ENCODE measurements around the gene RRN3.
"Not testable (repeated sequence)": the region's sequence is repeated elsewhere in the genome, so short reads cannot be mapped to it uniquely, and the experiment has no call there.

RRN3 gene

GRCh38 chr16:15066690-15067089, 27.4 kb downstream of the RRN3 start:
- DNase-seq; H3K27me3 ChIP-seq (replicated peaks in 2 of 5; ENCODE audit: control insufficient read depth in 4 of 5, insufficient read depth in 5 of 5, low read length in 4 of 5); H3K4me1 ChIP-seq (ENCODE audit: control extremely low read depth in 1 of 4, control insufficient read depth in 4 of 4, insufficient read depth in 4 of 4, low read length in 3 of 4); CTCF ChIA-PET; POLR2A ChIA-PET; H3K27ac ChIP-seq (ENCODE audit: insufficient read depth in 1 of 2, low read depth in 1 of 2, low read length in 2 of 2, poor library complexity in 1 of 2, severe bottlenecking in 2 of 2); H3K4me3 ChIP-seq (ENCODE audit: control insufficient read depth in 1 of 7, extremely low read depth in 1 of 7, insufficient read depth in 4 of 7, low read depth in 2 of 7, low read length in 6 of 7); H3K9me3 ChIP-seq (ENCODE audit: control extremely low read depth in 1 of 5, control insufficient read depth in 4 of 5, insufficient read depth in 2 of 5, low read depth in 1 of 5, low read length in 4 of 5): not testable (repeated sequence)
- WGBS (ENCODE audit: insufficient coverage), result no CpG with 5 or more reads among the region's 8 CpGs
- peaks cover 2 to 44% (median 10%) of the 10 kb centered on the region in 4 experiments for H3K36me3 ChIP-seq (ENCODE audit: control insufficient read depth in 4 of 4, insufficient read depth in 4 of 4, low read length in 3 of 4)

GRCh38 chr16:15065961-15066360, 28.1 kb downstream of the RRN3 start:
- H3K4me1 ChIP-seq (ENCODE audit: control extremely low read depth in 1 of 4, control insufficient read depth in 4 of 4, insufficient read depth in 4 of 4, low read length in 3 of 4); POLR2A ChIA-PET; H3K4me3 ChIP-seq (ENCODE audit: control insufficient read depth in 1 of 7, extremely low read depth in 1 of 7, insufficient read depth in 4 of 7, low read depth in 2 of 7, low read length in 6 of 7); H3K27ac ChIP-seq (ENCODE audit: insufficient read depth in 1 of 2, low read depth in 1 of 2, low read length in 2 of 2, poor library complexity in 1 of 2, severe bottlenecking in 2 of 2); H3K27me3 ChIP-seq (replicated peaks in 2 of 5; ENCODE audit: control insufficient read depth in 4 of 5, insufficient read depth in 5 of 5, low read length in 4 of 5); H3K9me3 ChIP-seq (ENCODE audit: control extremely low read depth in 1 of 5, control insufficient read depth in 4 of 5, insufficient read depth in 2 of 5, low read depth in 1 of 5, low read length in 4 of 5); CTCF ChIA-PET; DNase-seq: not testable (repeated sequence)
- WGBS (ENCODE audit: insufficient coverage), result no CpG with 5 or more reads among the region's 4 CpGs
- peaks cover 3 to 49% (median 17%) of the 10 kb centered on the region in 4 experiments for H3K36me3 ChIP-seq (ENCODE audit: control insufficient read depth in 4 of 4, insufficient read depth in 4 of 4, low read length in 3 of 4)

DNA sequence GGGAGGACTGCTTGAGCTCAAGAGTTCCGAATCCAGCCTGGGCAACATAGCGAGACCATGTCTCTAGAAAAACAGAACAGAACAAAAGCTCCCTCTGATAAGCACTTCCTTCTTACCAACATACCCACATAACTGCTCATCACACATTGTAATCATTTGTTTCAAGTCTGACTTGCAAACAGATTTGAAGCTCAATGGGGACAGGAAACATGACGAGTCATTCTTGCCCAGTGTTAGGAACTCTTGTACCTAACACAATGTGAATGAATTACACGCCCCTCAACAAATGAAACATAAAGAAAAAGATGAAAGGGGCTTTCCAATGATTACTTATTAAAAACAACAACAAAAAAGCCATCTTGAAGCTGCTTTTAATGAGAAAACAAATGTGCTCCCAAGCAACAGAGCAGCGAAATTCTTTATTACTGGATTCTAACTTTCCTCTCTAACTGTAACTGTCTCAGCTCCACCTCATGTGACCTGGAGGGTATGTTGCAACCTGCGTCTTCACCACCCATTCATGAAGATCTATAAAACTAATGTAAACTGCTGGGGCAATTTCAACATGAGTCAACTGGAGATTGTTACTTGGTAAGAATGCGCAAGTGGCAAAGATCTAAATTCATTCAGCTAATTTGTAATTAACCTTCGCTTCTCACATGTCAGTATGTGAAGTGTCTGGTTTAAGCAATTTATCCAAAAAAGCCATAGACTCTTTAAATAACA, 31.8 kb downstream of the RRN3 start:
- CTCF ChIA-PET, result interaction anchor here (1.2 to 1.5 kb wide), 3 partner anchors 9 to 22 kb away, joined by 3 to 4 read pairs (median 4); no protein-coding TSS in a partner anchor
- H3K4me1 ChIP-seq (ENCODE audit: control extremely low read depth in 1 of 4, control insufficient read depth in 4 of 4, insufficient read depth in 4 of 4, low read length in 3 of 4); H3K27me3 ChIP-seq (replicated peaks in 2 of 5; ENCODE audit: control insufficient read depth in 4 of 5, insufficient read depth in 5 of 5, low read length in 4 of 5); H3K4me3 ChIP-seq (ENCODE audit: control insufficient read depth in 1 of 7, extremely low read depth in 1 of 7, insufficient read depth in 4 of 7, low read depth in 2 of 7, low read length in 6 of 7); H3K9me3 ChIP-seq (ENCODE audit: control extremely low read depth in 1 of 5, control insufficient read depth in 4 of 5, insufficient read depth in 2 of 5, low read depth in 1 of 5, low read length in 4 of 5); DNase-seq; H3K27ac ChIP-seq (ENCODE audit: insufficient read depth in 1 of 2, low read depth in 1 of 2, low read length in 2 of 2, poor library complexity in 1 of 2, severe bottlenecking in 2 of 2); POLR2A ChIA-PET: not testable (repeated sequence)
- WGBS (ENCODE audit: insufficient coverage), result 83% methylated on average over 2 of the region's 8 CpGs
- peaks cover 9 to 57% (median 24%) of the 10 kb centered on the region in 4 experiments for H3K36me3 ChIP-seq (ENCODE audit: control insufficient read depth in 4 of 4, insufficient read depth in 4 of 4, low read length in 3 of 4)

- no peak overlapping the region for H3K27ac ChIP-seq (ENCODE audit: insufficient read depth in 1 of 2, low read depth in 1 of 2, low read length in 2 of 2, poor library complexity in 1 of 2, severe bottlenecking in 2 of 2)
- DNase-seq, result no peak
- 100% methylated on average over 2 of the region's 3 CpGs for WGBS (ENCODE audit: insufficient coverage)
- peaks cover 0 to 15% (median 11%) of the 10 kb centered on the region in 4 experiments for H3K4me1 ChIP-seq (ENCODE audit: control extremely low read depth in 1 of 4, control insufficient read depth in 4 of 4, insufficient read depth in 4 of 4, low read length in 3 of 4)
- POLR2A ChIA-PET, result no interaction called here
- H3K27me3 ChIP-seq (replicated peaks in 2 of 5; ENCODE audit: control insufficient read depth in 4 of 5, insufficient read depth in 5 of 5, low read length in 4 of 5), result no peaks in the 10 kb centered on the region
- no peak overlapping the region for H3K4me3 ChIP-seq (ENCODE audit: control insufficient read depth in 1 of 7, extremely low read depth in 1 of 7, insufficient read depth in 4 of 7, low read depth in 2 of 7, low read length in 6 of 7)
- H3K36me3 ChIP-seq (ENCODE audit: control insufficient read depth in 4 of 4, insufficient read depth in 4 of 4, low read length in 3 of 4), result peaks cover 9 to 42% (median 24%) of the 10 kb centered on the region in 4 experiments
- no peaks in the 10 kb centered on the region for H3K9me3 ChIP-seq (ENCODE audit: control extremely low read depth in 1 of 5, control insufficient read depth in 4 of 5, insufficient read depth in 2 of 5, low read depth in 1 of 5, low read length in 4 of 5)
- CTCF ChIA-PET, result no interaction called here
Observed at GRCh38 chr16:15059324-15059723, 34.7 kb downstream of the RRN3 start.

DNA sequence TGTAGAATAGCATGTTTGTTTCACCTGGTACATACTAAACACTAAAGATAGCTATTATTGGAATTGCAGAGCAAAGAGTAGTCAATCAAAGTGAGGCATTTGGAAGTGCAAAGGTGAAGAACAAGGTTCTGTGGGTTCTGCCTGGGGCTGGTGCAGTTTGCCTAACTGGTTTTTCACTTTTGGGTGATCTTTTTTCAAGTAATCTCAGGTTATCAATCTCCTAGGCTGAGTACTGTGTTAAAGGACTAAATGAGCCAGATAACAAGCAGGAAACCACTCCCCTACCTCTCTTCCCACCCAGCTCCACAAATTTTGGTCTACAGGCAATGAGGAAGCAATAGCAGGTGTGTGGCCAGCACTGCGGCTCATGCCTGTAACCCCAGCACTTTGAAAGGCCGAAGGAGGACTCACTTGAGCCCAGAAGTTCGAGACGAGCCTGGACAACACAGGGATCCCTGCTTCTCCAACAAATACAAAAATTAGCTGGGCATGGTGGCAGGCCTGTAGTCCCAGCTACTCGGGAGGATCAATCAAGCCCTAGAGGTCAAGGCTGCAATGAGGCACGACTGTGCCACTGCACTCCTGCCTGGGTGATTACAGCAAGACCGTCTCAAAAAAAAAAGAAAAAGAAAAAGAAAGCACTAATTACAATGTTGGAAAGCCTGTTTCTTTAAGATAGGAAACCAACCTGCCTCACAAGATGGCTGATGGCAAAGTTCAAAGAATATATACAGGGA, 36.2 kb downstream of the RRN3 start:
- WGBS (ENCODE audit: insufficient coverage), result 95% methylated on average over 6 of the region's 7 CpGs
- Histone ChIP-seq H3K36me3 (ENCODE audit: control insufficient read depth in 4 of 4, insufficient read depth in 4 of 4, low read length in 3 of 4) (peaks cover 9 to 38% (median 24%) of the 10 kb centered on the region in 4 experiments), H3K9me3 (ENCODE audit: control extremely low read depth in 1 of 5, control insufficient read depth in 4 of 5, insufficient read depth in 2 of 5, low read depth in 1 of 5, low read length in 4 of 5) (no peaks in the 10 kb centered on the region), H3K4me1 (ENCODE audit: control extremely low read depth in 1 of 4, control insufficient read depth in 4 of 4, insufficient read depth in 4 of 4, low read length in 3 of 4) (peaks cover 0 to 15% (median 11%) of the 10 kb centered on the region in 4 experiments), H3K27ac (ENCODE audit: insufficient read depth in 1 of 2, low read depth in 1 of 2, low read length in 2 of 2, poor library complexity in 1 of 2, severe bottlenecking in 2 of 2) (no peak overlapping the region), H3K4me3 (ENCODE audit: control insufficient read depth in 1 of 7, extremely low read depth in 1 of 7, insufficient read depth in 4 of 7, low read depth in 2 of 7, low read length in 6 of 7) (no peak overlapping the region), H3K27me3 (replicated peaks in 2 of 5; ENCODE audit: control insufficient read depth in 4 of 5, insufficient read depth in 5 of 5, low read length in 4 of 5) (no peaks in the 10 kb centered on the region)
- no peak for DNase-seq
- CTCF ChIA-PET, result interaction anchor here (0.6 to 1.9 kb wide), 3 partner anchors 16 to 602 kb away, joined by 3 to 10 read pairs (median 4); no protein-coding TSS in a partner anchor
- POLR2A ChIA-PET, result no interaction called here

GRCh38 chr16:15055141-15056053, 38.7 kb downstream of the RRN3 start:
- ChIA-PET CTCF (no interaction called here), POLR2A (no interaction called here)
- peak overlapping the region; percentile 71 to 92 (median 88) for H3K4me3 ChIP-seq (ENCODE audit: control insufficient read depth in 1 of 7, extremely low read depth in 1 of 7, insufficient read depth in 4 of 7, low read depth in 2 of 7, low read length in 6 of 7)
- no peaks in the 10 kb centered on the region for H3K9me3 ChIP-seq (ENCODE audit: control extremely low read depth in 1 of 5, control insufficient read depth in 4 of 5, insufficient read depth in 2 of 5, low read depth in 1 of 5, low read length in 4 of 5)
- DNase-seq, result peak; percentile 79 to 94 (median 92)
- no peaks in the 10 kb centered on the region for H3K27me3 ChIP-seq (replicated peaks in 2 of 5; ENCODE audit: control insufficient read depth in 4 of 5, insufficient read depth in 5 of 5, low read length in 4 of 5)
- peaks cover 2 to 14% (median 10%) of the 10 kb centered on the region in 4 experiments for H3K36me3 ChIP-seq (ENCODE audit: control insufficient read depth in 4 of 4, insufficient read depth in 4 of 4, low read length in 3 of 4)
- WGBS (ENCODE audit: insufficient coverage), result 5% methylated on average over 55 of the region's 81 CpGs
- peaks cover 0 to 19% (median 11%) of the 10 kb centered on the region in 4 experiments for H3K4me1 ChIP-seq (ENCODE audit: control extremely low read depth in 1 of 4, control insufficient read depth in 4 of 4, insufficient read depth in 4 of 4, low read length in 3 of 4)
- H3K27ac ChIP-seq (ENCODE audit: insufficient read depth in 1 of 2, low read depth in 1 of 2, low read length in 2 of 2, poor library complexity in 1 of 2, severe bottlenecking in 2 of 2), result peak overlapping the region in 1 of 2 experiments; percentile 75
